ENCODE results near the gene ADAMTS17.
A peak's percentile ranks its signal among the peaks of the same experiment; 100 is the strongest.

ADAMTS17 gene

DNA sequence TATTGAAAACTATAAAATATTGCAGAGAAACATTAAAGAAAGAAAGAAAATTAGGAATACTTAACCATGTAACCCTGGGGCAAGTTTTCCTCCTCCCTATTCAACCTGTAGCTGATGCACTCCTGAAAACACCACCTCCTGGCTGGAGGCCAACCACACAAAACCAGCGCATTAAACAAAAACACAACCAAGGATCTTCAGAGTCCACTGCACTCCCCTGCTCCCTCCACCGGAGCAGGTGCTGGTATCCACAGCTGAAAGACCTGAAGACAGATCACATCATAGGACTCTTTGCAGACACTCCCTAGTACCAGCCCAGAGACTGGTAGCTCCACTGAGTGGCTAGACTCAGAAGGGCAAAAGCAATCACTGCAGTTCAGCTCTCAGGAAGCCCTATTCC, 13.6 kb upstream of the ADAMTS17 start:
- Histone ChIP-seq H3K23ac (ENCODE audit: low read length) (no peak overlapping the region), H4K8ac (ENCODE audit: low read depth, low read length) (no peak overlapping the region), H3K79me1 (ENCODE audit: low read length) (no peaks in the 10 kb centered on the region), H3K9ac (ENCODE audit: low read length) (no peak overlapping the region), H3K4me3 (ENCODE audit: low read depth, low read length) (no peak overlapping the region), H3K14ac (ENCODE audit: low read length) (no peak overlapping the region), H2BK12ac (ENCODE audit: low read length) (no peak overlapping the region), H2AK5ac (ENCODE audit: low read length) (no peak overlapping the region), H4K12ac (ENCODE audit: low read depth, low read length) (no peak overlapping the region), H2BK5ac (ENCODE audit: low read depth, low read length, poor library complexity) (no peak overlapping the region), H3K4me1 (ENCODE audit: control insufficient read depth in 1 of 2, insufficient read depth in 2 of 2, low read length in 2 of 2) (peaks cover 0 to under 1% of the 10 kb centered on the region in 2 experiments), H3K27me3 (ENCODE audit: insufficient read depth, low read length) (no peaks in the 10 kb centered on the region), H3K9me3 (ENCODE audit: insufficient read depth, low read depth, low read length) (no peaks in the 10 kb centered on the region), H2AFZ (ENCODE audit: insufficient read depth, low read length, poor library complexity) (no peak overlapping the region), H3K36me3 (ENCODE audit: control insufficient read depth in 1 of 2, insufficient read depth in 2 of 2, low read length in 2 of 2) (no peaks in the 10 kb centered on the region), H3K79me2 (ENCODE audit: control insufficient read depth, insufficient read depth, low read length, poor library complexity) (no peaks in the 10 kb centered on the region), H2BK120ac (ENCODE audit: insufficient read depth, low read length, poor library complexity) (no peak overlapping the region), H3K27ac (ENCODE audit: low read depth, low read length) (no peak overlapping the region), H3K18ac (ENCODE audit: low read length) (no peak overlapping the region), H4K91ac (ENCODE audit: low read depth, low read length) (no peak overlapping the region), H3K4ac (ENCODE audit: low read depth, low read length) (no peak overlapping the region), H3K4me2 (ENCODE audit: low read length) (no peak overlapping the region)
- no peak for DNase-seq
- no CpG with 5 or more reads among the region's 2 CpGs for WGBS (ENCODE audit: extremely low coverage, insufficient coverage, insufficient read length)

DNA sequence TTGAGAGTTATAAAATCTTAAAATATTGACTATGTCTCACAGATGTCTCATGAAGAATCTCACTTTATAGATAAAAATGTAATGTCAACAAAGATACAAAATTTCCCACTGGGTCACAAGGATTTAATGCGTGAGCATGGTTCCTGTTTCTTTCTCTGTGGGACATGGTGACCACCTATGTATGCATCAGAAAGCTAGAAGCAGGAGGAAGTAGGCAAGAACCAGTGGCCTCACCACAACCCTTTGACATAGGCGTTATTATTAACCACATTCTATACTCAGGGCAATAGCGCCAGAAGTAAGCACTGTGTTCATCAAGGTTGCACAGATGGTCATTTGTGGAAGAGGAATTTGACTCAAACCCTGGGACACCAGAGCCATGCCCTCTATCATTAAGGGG, 11.7 kb upstream of the ADAMTS17 start:
- Histone ChIP-seq H3K4me2 (ENCODE audit: low read length) (no peak overlapping the region), H3K79me1 (ENCODE audit: low read length) (peaks cover 5% of the 10 kb centered on the region), H3K4me3 (ENCODE audit: low read depth, low read length) (no peak overlapping the region), H3K9ac (ENCODE audit: low read length) (no peak overlapping the region), H2BK120ac (ENCODE audit: insufficient read depth, low read length, poor library complexity) (no peak overlapping the region), H3K18ac (ENCODE audit: low read length) (no peak overlapping the region), H2AFZ (ENCODE audit: insufficient read depth, low read length, poor library complexity) (no peak overlapping the region), H3K4me1 (ENCODE audit: control insufficient read depth in 1 of 2, insufficient read depth in 2 of 2, low read length in 2 of 2) (peaks cover 7 to 12% of the 10 kb centered on the region in 2 experiments), H3K27me3 (ENCODE audit: insufficient read depth, low read length) (no peaks in the 10 kb centered on the region), H4K8ac (ENCODE audit: low read depth, low read length) (no peak overlapping the region), H2AK5ac (ENCODE audit: low read length) (no peak overlapping the region), H3K23ac (ENCODE audit: low read length) (no peak overlapping the region), H3K79me2 (ENCODE audit: control insufficient read depth, insufficient read depth, low read length, poor library complexity) (peaks cover 2% of the 10 kb centered on the region), H3K14ac (ENCODE audit: low read length) (no peak overlapping the region), H2BK12ac (ENCODE audit: low read length) (no peak overlapping the region), H3K27ac (ENCODE audit: low read depth, low read length) (no peak overlapping the region), H4K12ac (ENCODE audit: low read depth, low read length) (no peak overlapping the region), H2BK5ac (ENCODE audit: low read depth, low read length, poor library complexity) (no peak overlapping the region), H3K4ac (ENCODE audit: low read depth, low read length) (no peak overlapping the region), H3K9me3 (ENCODE audit: insufficient read depth, low read depth, low read length) (no peaks in the 10 kb centered on the region), H4K91ac (ENCODE audit: low read depth, low read length) (no peak overlapping the region), H3K36me3 (ENCODE audit: control insufficient read depth in 1 of 2, insufficient read depth in 2 of 2, low read length in 2 of 2) (no peaks in the 10 kb centered on the region)
- no CpG with 5 or more reads among the region's 3 CpGs for WGBS (ENCODE audit: extremely low coverage, insufficient coverage, insufficient read length)
- DNase-seq, result peak in 1 of 2 donors; percentile 10

DNA sequence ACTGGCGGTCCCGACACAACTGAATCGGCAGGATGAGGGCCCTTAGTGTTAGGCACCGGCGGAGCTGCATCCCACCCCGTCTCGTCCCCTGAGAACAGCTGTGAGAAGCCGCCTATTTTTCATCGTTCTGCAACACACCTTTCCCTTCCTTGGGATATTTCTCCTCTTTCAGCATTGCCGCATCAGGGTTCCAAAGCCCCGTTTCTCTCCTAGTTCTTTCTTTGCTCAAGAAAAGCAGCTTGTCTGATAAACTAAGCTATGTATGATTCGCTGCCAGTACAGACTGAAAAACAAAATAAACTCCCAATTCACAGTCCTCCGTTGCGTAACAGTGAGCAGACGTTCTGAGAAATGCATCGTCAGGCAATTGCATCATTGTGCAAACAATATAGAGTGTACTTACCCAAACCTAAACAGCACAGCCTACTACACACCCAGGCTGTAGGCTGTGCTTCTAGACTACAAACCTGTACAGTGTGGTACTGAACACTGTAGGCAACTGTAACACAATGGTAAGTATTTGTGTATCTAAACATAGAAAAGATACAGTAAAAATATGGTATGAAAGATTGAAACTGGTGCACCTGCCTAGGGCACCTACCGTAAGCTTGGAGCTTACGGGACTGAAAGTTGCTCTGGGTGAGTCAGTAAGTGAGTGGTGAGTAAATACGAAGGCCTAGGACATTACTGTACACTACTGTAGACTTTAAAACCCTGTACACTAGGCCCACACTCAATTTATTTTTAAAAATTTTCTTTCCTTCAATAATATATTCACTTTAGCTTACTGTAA, 8.9 kb upstream of the ADAMTS17 start:
- Histone ChIP-seq H3K27ac (ENCODE audit: low read depth, low read length) (no peak overlapping the region), H3K18ac (ENCODE audit: low read length) (no peak overlapping the region), H2AK5ac (ENCODE audit: low read length) (no peak overlapping the region), H2BK12ac (ENCODE audit: low read length) (no peak overlapping the region), H3K27me3 (ENCODE audit: insufficient read depth, low read length) (no peaks in the 10 kb centered on the region), H3K79me1 (ENCODE audit: low read length) (peaks cover 5% of the 10 kb centered on the region), H3K4me3 (ENCODE audit: low read depth, low read length) (no peak overlapping the region), H3K36me3 (ENCODE audit: control insufficient read depth in 1 of 2, insufficient read depth in 2 of 2, low read length in 2 of 2) (no peaks in the 10 kb centered on the region), H3K9ac (ENCODE audit: low read length) (no peak overlapping the region), H3K23ac (ENCODE audit: low read length) (no peak overlapping the region), H4K12ac (ENCODE audit: low read depth, low read length) (no peak overlapping the region), H3K79me2 (ENCODE audit: control insufficient read depth, insufficient read depth, low read length, poor library complexity) (peaks cover 2% of the 10 kb centered on the region), H3K9me3 (ENCODE audit: insufficient read depth, low read depth, low read length) (peaks cover 4% of the 10 kb centered on the region), H3K14ac (ENCODE audit: low read length) (no peak overlapping the region), H3K4me1 (ENCODE audit: control insufficient read depth in 1 of 2, insufficient read depth in 2 of 2, low read length in 2 of 2) (peaks cover 7 to 16% of the 10 kb centered on the region in 2 experiments), H2BK120ac (ENCODE audit: insufficient read depth, low read length, poor library complexity) (no peak overlapping the region), H4K8ac (ENCODE audit: low read depth, low read length) (no peak overlapping the region), H3K4ac (ENCODE audit: low read depth, low read length) (no peak overlapping the region), H3K4me2 (ENCODE audit: low read length) (no peak overlapping the region), H2BK5ac (ENCODE audit: low read depth, low read length, poor library complexity) (no peak overlapping the region), H4K91ac (ENCODE audit: low read depth, low read length) (no peak overlapping the region), H2AFZ (ENCODE audit: insufficient read depth, low read length, poor library complexity) (no peak overlapping the region)
- WGBS (ENCODE audit: extremely low coverage, insufficient coverage, insufficient read length), result no CpG with 5 or more reads among the region's 19 CpGs
- DNase-seq, result peak in 1 of 2 donors; percentile 35

DNA sequence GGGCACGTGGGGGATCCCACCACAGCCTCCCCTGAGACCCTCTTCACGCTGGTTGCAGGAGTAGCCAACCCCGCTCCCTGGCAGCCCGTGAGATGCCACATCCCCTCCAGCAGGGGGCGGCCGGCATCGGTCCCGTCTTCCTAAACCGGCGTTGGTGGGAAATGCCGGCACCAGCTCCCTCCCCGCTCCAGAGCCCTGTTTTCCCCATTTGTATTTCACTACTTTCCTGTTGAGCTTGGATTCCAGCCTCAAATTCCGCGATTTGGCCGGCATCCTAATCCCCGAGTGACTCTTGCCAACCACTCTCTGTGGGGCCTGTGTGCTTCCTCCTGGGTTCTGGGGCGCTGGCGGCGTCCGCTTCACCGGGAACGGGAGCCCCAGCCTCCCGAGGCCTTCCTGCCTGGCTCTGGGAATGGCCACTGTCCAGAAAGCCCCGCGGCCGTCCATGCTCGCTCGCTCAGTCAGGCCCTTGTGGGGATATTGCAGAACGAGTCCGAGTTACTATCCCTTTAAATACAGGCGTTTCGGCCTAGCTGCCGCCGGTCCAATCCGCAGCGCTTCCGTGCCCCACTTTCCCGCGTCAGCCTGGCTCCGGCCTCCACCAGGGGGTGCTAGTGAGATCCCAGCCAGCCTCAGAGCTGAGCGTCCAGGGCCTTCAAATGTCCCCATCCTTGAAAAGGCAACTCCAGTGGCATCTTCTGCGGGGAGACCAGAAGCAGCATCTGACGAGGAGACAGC, 8.1 kb upstream of the ADAMTS17 start:
- peak overlapping the region; percentile 67 for H2BK120ac ChIP-seq (ENCODE audit: insufficient read depth, low read length, poor library complexity)
- H4K12ac ChIP-seq (ENCODE audit: low read depth, low read length), result peak overlapping the region; percentile 88
- WGBS (ENCODE audit: extremely low coverage, insufficient coverage, insufficient read length), result no CpG with 5 or more reads among the region's 43 CpGs
- peak overlapping the region; percentile 65 for H3K18ac ChIP-seq (ENCODE audit: low read length)
- H3K14ac ChIP-seq (ENCODE audit: low read length), result peak overlapping the region; percentile 89
- H3K4me1 ChIP-seq (ENCODE audit: control insufficient read depth in 1 of 2, insufficient read depth in 2 of 2, low read length in 2 of 2), result peaks cover 7 to 16% of the 10 kb centered on the region in 2 experiments
- H3K79me1 ChIP-seq (ENCODE audit: low read length), result peaks cover 5% of the 10 kb centered on the region
- H2AK5ac ChIP-seq (ENCODE audit: low read length), result no peak overlapping the region
- peak overlapping the region; percentile 5 for H3K27ac ChIP-seq (ENCODE audit: low read depth, low read length)
- H2AFZ ChIP-seq (ENCODE audit: insufficient read depth, low read length, poor library complexity), result peak overlapping the region; percentile 85
- H3K9me3 ChIP-seq (ENCODE audit: insufficient read depth, low read depth, low read length), result peaks cover 4% of the 10 kb centered on the region
- H3K4me3 ChIP-seq (ENCODE audit: low read depth, low read length), result peak overlapping the region; percentile 66
- H3K9ac ChIP-seq (ENCODE audit: low read length), result peak overlapping the region; percentile 6
- DNase-seq, result peak in 1 of 2 donors; percentile 53
- H3K36me3 ChIP-seq (ENCODE audit: control insufficient read depth in 1 of 2, insufficient read depth in 2 of 2, low read length in 2 of 2), result no peaks in the 10 kb centered on the region
- no peak overlapping the region for H3K23ac ChIP-seq (ENCODE audit: low read length)
- peak overlapping the region; percentile 90 for H4K8ac ChIP-seq (ENCODE audit: low read depth, low read length)
- peaks cover 2% of the 10 kb centered on the region for H3K79me2 ChIP-seq (ENCODE audit: control insufficient read depth, insufficient read depth, low read length, poor library complexity)
- H3K4me2 ChIP-seq (ENCODE audit: low read length), result peak overlapping the region; percentile 92
- H2BK5ac ChIP-seq (ENCODE audit: low read depth, low read length, poor library complexity), result peak overlapping the region; percentile 49
- H3K27me3 ChIP-seq (ENCODE audit: insufficient read depth, low read length), result no peaks in the 10 kb centered on the region
- H2BK12ac ChIP-seq (ENCODE audit: low read length), result peak overlapping the region; percentile 68
- H3K4ac ChIP-seq (ENCODE audit: low read depth, low read length), result no peak overlapping the region
- H4K91ac ChIP-seq (ENCODE audit: low read depth, low read length), result peak overlapping the region; percentile 83
